GM12892 (cell line): ENCODE data around the gene NXF3.
"Not testable (repeated sequence)": the region's sequence is repeated elsewhere in the genome, so short reads cannot be mapped to it uniquely, and the experiment has no call there.

Source experiments
- POLR2A ChIP-seq: IDR thresholded peaks from 2 replicates; pipeline ENCODE4 v1.6.1; 2011; ENCODE audit warnings: low read depth, low read length, control low read depth
- POLR2AphosphoS5 ChIP-seq: IDR thresholded peaks from 2 replicates; pipeline ENCODE4 v1.6.1; 2011; ENCODE audit warnings: low read depth, low read length, control low read depth

DNA sequence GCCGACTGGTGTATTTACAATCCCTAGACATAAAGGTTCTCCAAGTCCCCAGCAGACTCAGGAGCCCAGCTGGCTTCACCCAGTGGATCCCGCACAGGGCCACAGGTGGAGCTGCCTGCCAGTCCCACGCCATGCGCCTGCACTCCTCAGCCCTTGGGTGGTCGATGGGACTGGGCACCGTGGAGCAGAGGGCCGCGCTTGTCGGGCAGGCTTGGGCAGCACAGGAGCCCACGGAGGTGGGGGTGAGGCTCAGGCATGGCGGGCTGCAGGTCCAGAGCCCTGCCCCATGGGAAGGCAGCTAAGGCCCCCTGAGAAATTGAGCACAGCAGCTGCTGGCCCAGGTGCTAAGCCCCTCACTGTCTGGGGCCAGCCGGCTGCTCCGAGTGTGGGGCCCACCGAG is 24.0 kb upstream of the NXF3 start:
- not testable (repeated sequence) for TF ChIP-seq POLR2A, POLR2AphosphoS5
